Effector CD4-positive, alpha-beta T cell (primary cell): Measurements from ENCODE around the gene CDR2L.
"Not testable (repeated sequence)": the region's sequence is repeated elsewhere in the genome, so short reads cannot be mapped to it uniquely, and the experiment has no call there.

Experiments used
- DNase-seq: peaks from one replicate; pipeline ENCODE4 v3.0.0-alpha.2; 2020

CDR2L gene

DNA sequence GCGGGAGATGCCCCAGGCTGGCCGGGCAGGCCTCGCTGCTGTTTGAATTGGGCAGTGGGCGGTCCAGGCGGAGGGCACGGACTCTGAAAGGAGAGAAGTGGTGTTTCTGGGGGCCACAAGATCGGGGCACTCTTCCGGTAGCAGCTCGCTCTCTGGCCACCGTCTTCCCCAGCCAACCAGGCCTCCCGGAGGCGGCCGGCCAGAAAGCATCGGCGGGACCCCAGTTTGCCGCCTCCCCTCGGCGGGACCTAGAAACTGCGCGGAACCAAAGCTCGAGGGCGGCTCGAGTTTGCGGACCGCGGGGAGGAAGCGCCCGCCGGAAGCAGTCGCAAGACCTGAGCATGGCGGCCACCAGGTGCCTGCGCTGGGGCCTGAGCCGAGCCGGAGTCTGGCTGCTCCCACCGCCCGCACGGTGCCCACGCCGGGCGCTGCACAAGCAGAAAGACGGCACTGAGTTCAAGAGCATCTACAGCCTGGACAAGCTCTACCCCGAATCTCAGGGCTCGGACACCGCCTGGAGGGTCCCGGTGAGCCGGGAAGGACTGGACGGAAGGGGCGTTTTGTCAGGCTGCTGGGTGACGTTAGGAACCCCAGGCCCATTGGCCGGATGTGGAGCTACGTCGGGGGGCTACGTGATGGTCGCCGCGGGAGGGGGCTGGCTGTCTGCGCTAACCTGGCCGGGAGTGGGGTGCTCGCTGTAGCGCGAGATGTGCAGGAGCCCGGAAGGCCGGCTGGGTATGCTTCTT is 25.1 kb downstream of the CDR2L start, which contains the start of gene MRPL58:
MRPL58 (plus strand) TSS at position 325 of the 746 bp plus-strand sequence; CDS start at position 342, 17 bp downstream.
- DNase-seq: peak; percentile 67

DNA sequence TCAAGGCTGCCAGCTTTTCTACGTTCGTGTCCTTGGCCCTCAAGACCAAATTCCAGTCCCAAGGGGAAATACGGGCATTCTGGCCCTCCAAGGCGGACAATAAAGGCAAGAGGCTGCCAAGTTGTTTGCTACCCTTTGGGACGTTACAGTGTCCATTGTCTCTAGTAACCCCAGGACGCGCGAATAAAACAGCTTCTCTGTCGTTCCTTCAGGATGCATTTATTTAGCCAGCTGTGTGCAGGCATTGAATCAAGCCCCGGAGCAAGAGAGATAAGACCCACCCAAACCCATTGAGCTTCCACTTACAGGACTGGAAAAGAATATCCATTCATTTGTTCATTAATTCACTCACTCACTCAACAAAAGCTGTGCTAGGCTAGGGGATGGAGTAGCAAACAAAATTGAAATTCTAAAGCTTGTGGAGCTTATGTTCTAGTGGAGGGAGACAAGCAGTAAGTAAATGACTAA is 25.7 kb downstream of the CDR2L start:
- DNase-seq: no peak

DNA sequence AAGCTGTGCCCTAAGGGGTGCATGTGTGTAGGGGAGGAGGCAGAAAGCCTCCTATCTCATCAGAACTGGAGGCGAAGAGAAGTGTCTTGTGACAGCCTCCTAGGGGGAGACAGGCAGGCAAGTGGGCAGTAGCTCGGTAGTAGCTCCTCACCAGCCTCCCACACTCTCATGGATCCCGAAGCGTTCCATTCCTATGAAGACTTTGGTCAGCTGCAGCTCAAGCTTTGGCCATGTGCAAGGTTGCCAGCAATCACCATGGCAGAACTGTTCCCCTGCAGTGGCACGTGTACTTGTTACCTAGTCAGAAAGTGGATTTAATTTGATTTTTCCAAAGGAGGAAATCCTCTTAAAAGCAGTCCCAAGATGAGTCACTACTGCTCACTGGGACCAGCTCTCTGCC is 31.7 kb downstream of the CDR2L start:
- DNase-seq: no peak

DNA sequence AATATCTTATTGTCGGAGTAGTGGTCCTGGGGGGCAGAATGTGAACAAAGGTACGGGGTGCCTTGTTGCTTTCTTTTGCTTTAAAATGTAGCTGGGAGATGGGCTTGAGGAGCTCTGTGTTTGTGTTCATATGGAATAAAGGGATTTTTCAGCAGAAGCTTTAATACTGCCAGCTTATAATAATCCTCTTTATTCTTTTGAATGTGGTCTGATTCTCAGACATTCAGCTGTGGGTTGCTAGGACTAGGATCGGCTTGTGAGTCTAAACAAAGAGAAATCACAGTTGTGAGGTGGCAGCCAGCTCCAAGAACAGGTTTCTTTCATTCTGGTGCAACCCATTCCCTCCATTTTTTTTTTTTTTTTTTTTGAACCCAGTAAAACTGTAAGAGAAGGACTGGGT is 32.3 kb downstream of the CDR2L start:
- no peak for DNase-seq

DNA sequence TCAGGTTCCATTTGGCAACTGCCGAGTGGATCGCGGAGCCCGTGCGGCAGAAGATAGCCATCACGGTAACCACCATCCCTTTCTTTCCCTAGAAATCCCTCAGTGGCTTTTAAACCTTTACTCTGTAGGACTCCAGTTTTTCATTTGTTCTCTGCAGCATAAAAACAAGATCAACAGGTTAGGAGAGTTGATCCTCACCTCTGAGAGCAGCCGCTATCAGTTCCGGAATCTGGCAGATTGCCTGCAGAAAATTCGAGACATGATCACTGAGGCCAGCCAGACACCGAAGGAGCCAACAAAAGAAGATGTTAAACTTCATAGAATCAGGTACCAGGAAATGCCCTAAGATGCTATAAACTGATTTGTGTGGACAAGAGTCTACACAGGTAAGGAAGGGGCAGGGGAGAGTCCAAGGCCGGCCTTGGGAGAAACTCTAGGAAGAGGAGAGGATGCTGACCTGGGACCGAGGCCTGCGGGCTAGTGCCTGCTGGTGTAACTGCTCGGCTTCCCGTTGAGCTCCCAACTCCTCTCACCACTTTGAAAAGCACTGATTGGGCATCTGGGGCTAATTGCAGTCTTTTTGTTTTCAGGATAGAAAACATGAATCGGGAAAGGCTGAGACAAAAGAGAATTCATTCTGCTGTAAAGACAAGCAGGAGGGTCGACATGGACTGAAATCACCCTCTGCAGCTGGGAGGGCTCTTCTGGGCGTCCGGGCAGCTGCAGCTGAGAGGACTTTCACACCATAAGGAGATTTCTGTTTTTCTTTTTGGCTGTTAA is 33.1 kb downstream of the CDR2L start:
- no peak for DNase-seq

DNA sequence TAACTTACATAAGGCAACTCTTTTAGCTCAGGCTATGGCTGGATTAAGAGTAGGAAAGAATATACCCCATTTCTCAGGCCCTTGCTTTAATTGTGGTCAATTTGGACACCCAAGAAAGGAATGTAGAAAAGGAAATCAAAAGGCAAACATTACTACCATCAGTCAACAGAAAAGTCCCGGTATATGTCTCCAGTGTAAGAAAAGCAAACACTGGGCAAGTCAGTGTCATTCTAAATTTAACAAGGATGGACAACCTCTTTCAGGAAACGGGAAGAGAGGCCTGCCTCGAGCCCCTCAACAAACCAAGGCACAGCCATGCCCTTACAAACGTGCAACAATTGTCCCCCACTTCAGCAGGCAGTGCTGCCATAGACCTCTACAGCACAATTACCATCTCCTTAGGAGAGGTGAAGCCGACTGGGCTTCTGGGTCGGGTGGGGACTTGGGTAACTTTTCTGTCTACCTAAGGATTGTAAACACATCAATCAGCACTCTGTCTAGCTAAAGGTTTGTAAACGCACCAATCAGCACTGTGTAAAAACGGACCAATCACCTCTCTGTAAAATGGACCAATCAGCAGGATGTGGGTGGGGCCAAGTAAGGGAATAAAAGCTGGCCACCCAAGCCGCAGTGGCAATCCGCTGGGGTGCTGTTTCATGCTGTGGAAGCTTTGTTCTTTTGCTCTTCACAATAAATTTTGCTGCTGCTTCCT is 37.4 kb downstream of the CDR2L start:
- DNase-seq: no peak

DNA sequence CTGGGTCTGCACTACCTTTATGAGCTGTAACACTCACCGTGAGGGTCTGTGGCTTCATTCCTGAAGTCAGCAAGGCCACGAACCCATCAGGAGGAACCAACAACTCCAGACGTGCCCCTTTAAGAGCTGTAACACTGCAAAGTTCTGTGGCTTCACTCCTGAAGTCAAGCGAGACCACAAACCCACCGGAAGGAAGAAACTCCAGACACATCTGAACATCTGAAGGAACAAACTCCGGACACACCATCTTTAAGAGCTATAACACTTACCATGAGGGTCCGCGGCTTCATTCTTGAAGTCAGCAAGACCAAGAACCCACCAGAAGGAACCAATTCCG is 37.9 kb downstream of the CDR2L start:
- DNase-seq: not testable (repeated sequence)

DNA sequence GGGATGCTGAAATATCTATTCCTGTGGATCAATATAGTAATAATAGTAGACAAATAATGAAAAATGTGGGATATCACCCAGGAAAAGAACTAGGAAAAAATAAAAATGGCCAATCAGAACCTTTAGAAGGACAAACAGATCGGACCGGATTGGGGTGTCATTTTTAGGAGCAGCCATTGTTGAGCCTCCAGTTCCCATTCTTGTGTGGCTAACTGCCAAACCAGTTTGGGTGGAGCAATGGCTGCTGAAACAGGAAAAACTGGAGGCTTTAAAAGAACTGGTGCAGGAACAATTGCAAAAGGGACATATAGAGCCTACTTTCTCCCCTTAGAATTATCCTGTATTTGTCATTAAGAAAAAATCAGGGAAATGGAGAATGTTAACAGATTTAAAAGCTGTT is 39.2 kb downstream of the CDR2L start:
- DNase-seq: not testable (repeated sequence)

DNA sequence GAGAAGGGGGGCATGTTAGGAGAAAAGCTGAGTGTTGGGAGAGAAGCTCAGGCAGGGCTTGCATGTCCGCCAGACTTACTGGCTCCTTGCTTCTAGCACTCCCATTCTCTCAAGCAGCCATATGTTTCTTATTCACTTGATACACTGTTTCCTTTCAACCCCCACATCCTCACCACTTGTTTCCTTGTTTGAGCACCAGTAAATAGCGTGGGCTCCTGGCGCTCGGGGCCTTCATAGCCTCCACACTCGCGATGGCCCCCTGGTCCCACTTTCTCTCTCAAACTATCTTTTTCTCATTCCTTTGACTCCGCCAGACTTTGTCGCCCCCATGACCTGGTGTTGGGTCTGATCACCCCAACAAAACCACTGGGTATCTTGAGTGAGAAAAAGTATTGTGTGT is 42.7 kb downstream of the CDR2L start:
- no peak for DNase-seq

DNA sequence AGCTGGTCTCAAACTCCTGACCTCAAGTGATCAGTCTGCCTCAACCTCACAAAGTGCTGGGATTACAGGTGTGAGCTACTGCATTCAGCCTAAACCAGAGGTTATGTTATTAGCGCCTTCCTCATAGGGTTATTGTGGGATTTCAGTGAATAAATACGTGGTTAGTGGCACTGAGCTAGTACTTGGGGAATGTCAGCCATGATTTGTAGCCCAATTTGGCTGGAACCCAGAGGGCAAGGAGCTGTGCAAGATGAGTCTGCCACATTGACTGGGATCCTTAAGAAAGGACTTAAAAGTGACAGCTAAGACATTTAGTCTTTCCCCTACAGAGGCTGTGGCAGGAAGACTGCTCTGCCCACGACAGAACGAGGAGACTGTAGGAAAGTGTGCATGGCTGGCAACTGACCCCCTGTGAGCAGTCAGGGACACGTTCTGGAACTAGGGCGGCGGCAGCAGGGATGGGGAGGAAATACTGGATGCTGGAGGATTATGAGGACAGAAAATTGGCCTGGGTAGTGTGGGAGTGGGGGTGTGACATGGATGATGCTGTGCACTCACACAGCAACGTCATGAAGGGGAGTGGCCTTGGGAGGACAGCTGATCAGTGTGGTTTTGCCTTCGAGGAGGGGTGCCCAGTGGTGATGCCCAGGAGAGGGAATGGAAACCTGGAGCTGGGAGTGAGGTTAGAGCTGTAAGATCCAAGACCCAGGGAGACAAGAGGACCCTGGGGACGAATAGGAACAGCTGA is 44.7 kb downstream of the CDR2L start:
- peak; percentile 39 for DNase-seq

DNA sequence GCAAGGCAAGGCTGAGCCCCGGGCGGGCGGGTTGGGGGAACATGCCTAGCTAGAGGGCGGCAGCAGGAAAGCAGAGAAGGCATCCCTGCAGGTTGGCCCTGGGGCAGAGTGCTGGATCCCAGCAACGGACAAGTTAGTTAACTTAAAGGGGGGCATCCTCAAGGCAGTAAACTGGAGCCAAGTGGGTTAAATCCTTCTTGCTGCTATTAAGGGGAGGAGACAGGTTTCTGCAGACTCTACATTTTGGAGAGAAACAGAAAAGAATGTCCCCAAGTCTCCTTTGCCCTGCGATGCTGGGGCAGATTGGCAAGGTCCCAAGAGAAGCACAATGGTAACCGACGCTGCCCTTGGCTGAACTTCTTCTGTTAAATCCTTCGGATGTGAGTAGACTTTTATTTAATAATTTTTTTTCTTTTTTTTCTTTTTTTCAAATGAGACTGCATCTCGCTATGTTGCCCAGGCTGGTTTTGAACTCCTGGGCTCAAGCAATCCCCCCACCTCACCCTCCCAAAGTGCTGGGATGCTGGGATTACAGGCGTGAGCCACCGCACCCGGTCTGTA is 45.4 kb downstream of the CDR2L start:
- DNase-seq: peak; percentile 22

DNA sequence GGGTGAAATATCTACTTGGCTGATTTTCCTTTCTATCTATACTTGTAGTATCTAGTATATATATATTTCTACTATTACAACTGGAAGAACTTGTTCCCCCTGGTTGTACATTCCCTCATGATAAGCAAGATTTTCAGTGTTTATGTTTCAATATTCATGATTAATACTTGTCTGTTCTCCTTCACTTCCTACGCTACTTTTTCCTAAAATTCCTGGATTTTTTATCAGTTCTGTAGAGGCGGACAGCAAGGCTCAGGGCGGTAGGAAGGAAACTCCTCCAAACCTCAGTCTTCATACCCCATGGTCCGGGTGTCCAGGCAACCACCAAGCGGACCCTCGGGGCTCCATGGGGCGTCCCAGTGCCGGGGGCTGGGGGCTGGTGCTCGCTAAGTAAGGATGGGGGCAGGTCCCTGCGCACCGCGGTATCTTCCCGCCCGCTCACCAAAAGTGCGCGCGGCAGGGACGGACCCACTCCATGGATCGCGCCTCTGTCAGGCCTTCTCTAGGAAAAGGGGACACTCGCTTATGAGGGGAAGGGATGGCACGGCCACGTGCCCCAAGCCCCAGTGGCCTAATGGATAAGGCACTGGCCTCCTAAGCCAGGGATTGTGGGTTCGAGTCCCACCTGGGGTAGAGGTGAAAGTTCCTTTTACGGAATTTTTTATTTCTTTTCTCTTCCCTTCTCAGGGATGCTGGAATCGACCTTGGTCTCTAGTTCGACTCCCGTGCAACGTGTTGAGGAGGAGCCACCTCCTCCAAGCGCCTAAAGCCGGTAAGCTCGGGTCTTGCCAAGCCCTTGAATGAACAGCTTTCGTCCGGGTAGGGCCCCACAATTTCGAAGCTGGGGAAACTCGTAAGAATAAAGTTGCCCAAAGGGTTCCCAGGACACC is 46.2 kb downstream of the CDR2L start:
- peak; percentile 81 for DNase-seq

DNA sequence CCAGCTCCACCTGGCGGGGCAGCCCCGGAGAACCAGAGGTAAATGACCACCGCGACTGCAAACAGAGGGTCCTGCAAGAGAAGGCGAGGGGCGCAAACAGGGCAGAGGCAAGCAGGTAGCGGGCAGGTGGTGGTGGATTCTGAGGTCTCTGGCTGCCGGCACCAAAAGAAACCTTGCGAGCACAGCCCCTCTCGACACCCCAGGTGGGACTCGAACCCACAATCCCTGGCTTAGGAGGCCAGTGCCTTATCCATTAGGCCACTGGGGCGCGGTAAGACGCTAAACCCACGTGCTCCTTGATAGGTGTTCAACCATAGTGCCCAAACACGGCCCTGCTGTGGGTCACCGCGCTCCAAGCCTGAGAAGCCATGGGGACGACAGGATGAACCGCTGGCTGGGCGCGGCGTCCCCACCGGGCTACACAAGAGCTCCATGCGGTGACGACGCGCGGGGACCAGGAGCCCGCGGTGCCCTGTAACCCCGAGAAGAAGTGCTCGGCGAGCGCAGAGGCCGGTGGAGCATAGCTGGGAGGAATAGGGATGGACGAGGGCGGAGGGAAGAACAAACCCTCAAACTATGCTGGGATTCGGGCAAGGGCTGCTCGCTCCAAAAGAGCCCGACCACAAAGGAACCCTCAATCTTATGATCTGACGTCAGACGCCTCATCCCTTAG is 46.9 kb downstream of the CDR2L start:
- DNase-seq: peak; percentile 68

DNA sequence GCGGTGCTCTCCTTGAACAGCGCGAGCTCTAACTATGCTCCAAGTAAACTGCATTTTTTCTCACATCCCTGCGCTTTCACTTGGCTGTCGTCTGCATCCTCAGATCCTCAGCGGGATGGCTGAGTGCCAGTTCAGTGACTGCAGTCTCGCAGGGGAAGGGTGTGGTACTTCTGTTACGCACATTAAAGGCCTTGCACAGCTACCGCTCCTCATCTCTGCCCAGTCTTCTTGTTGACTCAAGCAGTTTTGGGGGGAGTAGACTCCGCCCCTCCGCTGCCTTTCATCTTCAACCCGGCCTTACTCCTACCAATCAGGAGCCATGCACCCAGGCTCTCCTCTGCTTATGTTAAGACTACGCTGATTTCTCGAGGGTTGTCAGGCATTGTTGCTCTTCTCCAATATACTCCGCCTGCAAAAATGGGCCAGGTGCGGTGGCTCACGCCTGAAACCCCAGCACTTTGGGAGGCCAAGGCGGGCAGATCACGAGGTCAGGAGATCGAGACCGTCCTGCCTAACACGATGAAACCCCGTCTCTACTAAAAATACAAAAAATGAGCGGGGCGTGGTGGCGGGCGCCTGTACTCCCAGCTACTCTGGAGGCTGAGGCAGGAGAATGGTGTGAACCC is 49.3 kb downstream of the CDR2L start:
- DNase-seq: peak; percentile 89

DNA sequence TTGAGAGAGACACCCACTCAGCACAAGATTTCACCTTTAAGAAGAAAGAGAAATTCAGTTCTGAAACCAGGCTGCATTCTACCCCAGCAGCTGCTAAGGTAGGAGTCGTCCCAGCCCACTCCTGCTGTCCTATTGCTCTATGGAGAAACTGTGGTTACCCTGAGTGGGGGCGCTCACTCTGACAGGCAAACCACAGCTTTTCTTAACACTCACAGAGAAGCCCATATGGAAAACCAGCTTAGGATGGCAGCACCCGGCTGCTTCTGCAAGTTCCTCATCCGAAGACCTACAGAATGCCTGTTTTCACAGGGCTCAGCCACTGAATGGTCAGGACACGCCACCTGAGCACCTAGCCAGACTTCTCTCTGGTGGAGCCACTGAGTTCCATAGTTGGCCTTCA is 51.8 kb downstream of the CDR2L start:
- no peak for DNase-seq

DNA sequence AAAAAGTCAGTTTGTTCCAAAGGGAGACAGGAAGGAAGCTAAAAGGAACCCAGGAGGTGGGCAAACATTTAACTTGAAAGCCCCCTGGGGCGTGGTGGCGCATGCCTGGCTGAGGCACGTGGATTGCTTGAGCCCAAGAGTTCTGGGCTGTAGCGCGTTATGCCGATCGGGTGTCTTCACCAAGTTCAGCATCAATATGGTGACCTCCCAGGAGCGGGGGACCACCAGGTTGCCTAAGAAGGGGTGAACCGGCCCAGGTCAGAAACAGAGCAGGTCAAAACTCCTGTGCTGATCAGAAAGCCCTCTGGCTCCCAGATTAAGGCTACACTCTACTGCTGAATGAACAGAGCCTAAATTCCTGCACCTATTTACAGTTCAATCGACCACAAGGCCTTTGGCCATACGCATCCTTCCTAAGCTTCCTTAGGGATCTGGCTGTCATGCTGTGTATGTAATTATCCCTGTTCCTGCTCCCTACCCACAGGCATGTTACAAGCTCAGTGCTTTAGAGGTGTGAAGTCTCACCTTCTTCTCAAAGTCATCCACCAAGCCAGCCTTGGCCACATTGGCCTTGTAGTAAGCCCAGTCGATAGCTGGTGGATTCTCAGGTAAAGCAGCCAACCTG is 54.3 kb downstream of the CDR2L start:
- no peak for DNase-seq

DNA sequence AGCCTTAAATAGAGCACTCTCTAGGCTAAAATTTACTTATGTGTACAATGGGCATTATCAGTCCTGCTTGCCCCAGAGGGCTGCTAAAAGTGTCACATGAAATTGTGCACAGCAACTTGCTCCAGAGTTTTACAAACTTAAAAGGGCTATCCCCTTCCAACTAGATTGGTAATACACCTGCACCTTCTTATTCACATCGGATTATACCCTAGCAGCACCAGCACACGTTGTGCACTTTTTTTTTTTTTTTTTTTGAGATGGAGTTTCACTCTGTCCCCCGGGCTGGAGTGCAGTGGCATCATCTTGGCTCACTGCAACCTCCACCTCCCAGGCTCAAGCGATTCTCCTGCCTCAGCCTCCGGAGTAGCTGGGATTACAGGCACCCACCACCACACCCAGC is 56.4 kb downstream of the CDR2L start:
- DNase-seq: not testable (repeated sequence)

DNA sequence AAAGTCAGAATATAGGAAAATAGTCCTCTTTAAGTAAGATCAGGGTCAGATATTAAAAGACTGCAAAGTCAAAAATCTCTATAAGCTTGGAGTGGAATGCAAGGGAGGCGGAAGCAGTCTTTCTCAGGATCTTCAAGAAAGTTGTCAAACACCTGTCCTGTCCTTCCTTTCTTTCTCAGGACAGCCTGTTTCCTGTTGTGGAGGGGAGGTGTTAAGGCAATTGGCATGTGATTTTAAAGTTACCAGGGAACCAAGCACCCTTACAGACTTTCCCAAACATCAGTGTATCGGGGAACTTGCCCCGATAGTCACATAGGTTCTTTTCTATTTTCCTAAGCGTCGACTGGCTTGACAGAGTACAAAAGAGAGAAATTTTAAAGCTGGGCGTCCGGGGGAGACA is 57.3 kb downstream of the CDR2L start:
- DNase-seq: no peak

DNA sequence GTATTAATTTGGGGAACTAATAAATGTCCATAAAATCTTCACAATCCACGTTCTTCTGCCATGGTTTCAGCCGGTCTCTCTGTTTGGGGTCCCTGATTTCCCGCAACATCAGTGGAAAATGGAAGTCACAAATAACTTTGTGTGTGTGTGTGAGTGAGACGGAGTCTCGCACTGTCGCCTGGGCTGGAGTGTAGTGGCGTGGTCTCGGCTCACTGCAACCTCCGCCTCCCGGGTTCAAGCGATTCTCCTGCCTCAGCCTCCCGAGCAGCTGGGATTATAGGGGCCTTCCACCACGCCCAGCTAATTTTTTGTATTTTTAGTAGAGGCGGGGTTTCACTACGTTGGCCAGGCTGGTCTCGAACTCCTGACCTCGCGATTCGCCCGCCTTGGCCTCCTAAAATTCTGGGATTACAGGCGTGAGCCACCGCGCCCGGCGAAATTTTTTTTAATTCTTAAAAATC is 58.5 kb downstream of the CDR2L start:
- DNase-seq: not testable (repeated sequence)
